ENCODE results near the gene E2F8.

The E2F8 gene

GRCh38 chr11:19204836-19205235 lies 35.9 kb downstream of the E2F8 start:
- no peak overlapping the region for H3K9ac ChIP-seq
- H4K20me1 ChIP-seq: no peaks in the 10 kb centered on the region
- no peak overlapping the region for H3K4me2 ChIP-seq
- no peaks in the 10 kb centered on the region for H3K36me3 ChIP-seq
- peaks cover 0 to 13% (median 6%) of the 10 kb centered on the region in 10 experiments; a peak in 4 of 20 replicates for H3K4me1 ChIP-seq
- TF ChIP-seq Cebpa-rat (IDR thresholded peaks at IDR 0.05): no peak
- H3K9me3 ChIP-seq (replicated peaks in 1 of 11): no peaks in the 10 kb centered on the region; a peak in 1 of 22 replicates
- H3K4me3 ChIP-seq: no peak overlapping the region
- H3K27ac ChIP-seq: no peak overlapping the region
- H3K27me3 ChIP-seq: no peaks in the 10 kb centered on the region

- H3K9ac ChIP-seq: no peak within 1 kb of the TSS
These were observed 38.8 kb downstream of the E2F8 start, which contains the start of gene CSRP3 for GRCh38 chr11:19201737-19202605. TSS of gene CSRP3 (minus strand) at chr11:19201983. CDS start at chr11:19192448, 9,535 bp downstream.

GRCh38 chr11:19200410-19201201 lies 40.1 kb downstream of the E2F8 start:
- Histone ChIP-seq H3K4me3 (no peak overlapping the region), H3K27me3 (no peaks in the 10 kb centered on the region), H3K4me2 (peak overlapping the region in 4 of 11 experiments; percentile 3 to 29 (median 7); a peak in 3 of 22 replicates), H4K20me1 (no peaks in the 10 kb centered on the region), H3K9ac (no peak overlapping the region), H3K9me3 (replicated peaks in 1 of 11) (no peaks in the 10 kb centered on the region; a peak in 1 of 22 replicates), H3K27ac (no peak overlapping the region), H3K4me1 (peaks cover 0 to 7% (median 4%) of the 10 kb centered on the region in 10 experiments; a peak in 4 of 20 replicates), H3K36me3 (no peaks in the 10 kb centered on the region)
- TF ChIP-seq Cebpa-rat (IDR thresholded peaks at IDR 0.05): no peak

More at GRCh38 chr11:19201737-19202605, 38.8 kb downstream of the E2F8 start, which contains the start of gene CSRP3:
- Histone ChIP-seq H3K27ac (no peak within 1 kb of the TSS), H3K4me3 (no peak within 1 kb of the TSS), H3K4me1 (peaks cover 0 to 13% (median 6%) of the 10 kb centered on the region in 10 experiments; a peak in 4 of 20 replicates), H3K4me2 (peak within 1 kb of the TSS in 2 of 11 experiments; percentile 5 to 29; a peak in 1 of 22 replicates), H4K20me1 (no peaks in the 10 kb centered on the region), H3K36me3 (no peaks in the 10 kb centered on the region), H3K9me3 (replicated peaks in 1 of 11) (no peaks in the 10 kb centered on the region; a peak in 1 of 22 replicates), H3K27me3 (no peaks in the 10 kb centered on the region)
- no peak for TF ChIP-seq Cebpa-rat (IDR thresholded peaks at IDR 0.05)

- Histone ChIP-seq H3K27ac (no peak overlapping the region), H3K4me2 (0 out of 22 replicates have a peak overlapping the region, but pooled peaks of 1 of the 11 experiments have one; percentile 29), H3K36me3 (no peaks in the 10 kb centered on the region), H4K20me1 (no peaks in the 10 kb centered on the region), H3K27me3 (no peaks in the 10 kb centered on the region), H3K4me1 (peaks cover 0 to 7% (median 3%) of the 10 kb centered on the region in 10 experiments; a peak in 3 of 20 replicates), H3K4me3 (no peak overlapping the region), H3K9ac (no peak overlapping the region), H3K9me3 (replicated peaks in 1 of 11) (no peaks in the 10 kb centered on the region; a peak in 1 of 22 replicates)
- no peak for TF ChIP-seq Cebpa-rat (IDR thresholded peaks at IDR 0.05)
These were observed 41.0 kb downstream of the E2F8 start for GRCh38 chr11:19199771-19200170.

GRCh38 chr11:19199048-19199447 lies 41.7 kb downstream of the E2F8 start:
- H3K27ac ChIP-seq: no peak overlapping the region

GRCh38 chr11:19196432-19196831 lies 44.3 kb downstream of the E2F8 start:
- Histone ChIP-seq H3K27ac (no peak overlapping the region), H3K4me2 (no peak overlapping the region), H3K36me3 (no peaks in the 10 kb centered on the region), H4K20me1 (no peaks in the 10 kb centered on the region), H3K4me1 (peaks cover 0 to 7% (median 3%) of the 10 kb centered on the region in 10 experiments; a peak in 3 of 20 replicates), H3K4me3 (no peak overlapping the region), H3K27me3 (no peaks in the 10 kb centered on the region), H3K9ac (no peak overlapping the region), H3K9me3 (replicated peaks in 1 of 11) (no peaks in the 10 kb centered on the region)
- no peak for TF ChIP-seq Cebpa-rat (IDR thresholded peaks at IDR 0.05)

More at GRCh38 chr11:19199048-19199447, 41.7 kb downstream of the E2F8 start:
- Histone ChIP-seq H3K27me3 (no peaks in the 10 kb centered on the region), H4K20me1 (no peaks in the 10 kb centered on the region), H3K4me3 (no peak overlapping the region), H3K4me2 (no peak overlapping the region), H3K9me3 (replicated peaks in 1 of 11) (no peaks in the 10 kb centered on the region; a peak in 1 of 22 replicates), H3K36me3 (no peaks in the 10 kb centered on the region), H3K4me1 (peaks cover 0 to 7% (median 3%) of the 10 kb centered on the region in 10 experiments; a peak in 3 of 20 replicates), H3K9ac (no peak overlapping the region)
- no peak for TF ChIP-seq Cebpa-rat (IDR thresholded peaks at IDR 0.05)

GRCh38 chr11:19194620-19195308 lies 46.0 kb downstream of the E2F8 start:
- Histone ChIP-seq H3K4me3 (no peak overlapping the region), H3K36me3 (no peaks in the 10 kb centered on the region), H3K4me2 (no peak overlapping the region), H4K20me1 (no peaks in the 10 kb centered on the region), H3K9ac (no peak overlapping the region), H3K27ac (no peak overlapping the region), H3K27me3 (no peaks in the 10 kb centered on the region), H3K4me1 (no peaks in the 10 kb centered on the region), H3K9me3 (replicated peaks in 1 of 11) (no peaks in the 10 kb centered on the region)
- TF ChIP-seq Cebpa-rat (IDR thresholded peaks at IDR 0.05): no peak

GRCh38 chr11:19193916-19194315 lies 46.8 kb downstream of the E2F8 start:
- Histone ChIP-seq H3K9me3 (replicated peaks in 1 of 11) (no peaks in the 10 kb centered on the region), H3K4me2 (no peak overlapping the region), H3K36me3 (no peaks in the 10 kb centered on the region), H4K20me1 (no peaks in the 10 kb centered on the region), H3K27me3 (no peaks in the 10 kb centered on the region), H3K27ac (no peak overlapping the region), H3K4me1 (no peaks in the 10 kb centered on the region), H3K9ac (no peak overlapping the region), H3K4me3 (no peak overlapping the region)
- no peak for TF ChIP-seq Cebpa-rat (IDR thresholded peaks at IDR 0.05)

All from BLaER1 treated with 17β-estradiol and CSF1 and Interleukin-3, amounts not matched to agents 10 nM and 100 nM (cell line).